ENCODE measurements around the gene HES4. TPM values are rescaled to one million over a fixed set of nuclear protein-coding genes. Genes with fewer than 3 reads are reported as not detected.
"Not testable (repeated sequence)": the region's sequence is repeated elsewhere in the genome, so short reads cannot be mapped to it uniquely, and the experiment has no call there.

HES4 gene
- total RNA-seq, 1 experiment from 2014 or later: 35.5 TPM

DNA sequence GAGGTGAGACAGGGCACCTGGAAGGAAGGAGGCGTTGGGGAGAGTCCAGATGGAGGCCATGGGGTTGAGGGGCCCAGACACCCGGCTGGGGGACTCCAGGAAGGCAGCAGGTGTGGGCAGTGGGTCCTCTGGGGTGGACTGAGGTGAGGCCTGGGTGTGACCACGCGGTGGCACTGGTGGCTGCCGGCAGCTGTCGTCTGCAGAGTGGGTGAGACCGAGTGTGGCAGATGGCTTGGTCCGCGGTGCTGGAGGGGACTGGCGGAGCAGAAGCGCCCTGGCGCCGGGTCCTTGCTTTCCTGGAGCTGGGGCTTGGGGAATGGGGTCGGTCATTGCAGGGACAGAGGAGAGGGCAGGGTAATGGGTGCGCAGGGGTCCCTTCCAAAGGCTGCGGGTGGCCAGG, 32.5 kb upstream of the HES4 start:
- CTCF ChIA-PET: no interaction called here

DNA sequence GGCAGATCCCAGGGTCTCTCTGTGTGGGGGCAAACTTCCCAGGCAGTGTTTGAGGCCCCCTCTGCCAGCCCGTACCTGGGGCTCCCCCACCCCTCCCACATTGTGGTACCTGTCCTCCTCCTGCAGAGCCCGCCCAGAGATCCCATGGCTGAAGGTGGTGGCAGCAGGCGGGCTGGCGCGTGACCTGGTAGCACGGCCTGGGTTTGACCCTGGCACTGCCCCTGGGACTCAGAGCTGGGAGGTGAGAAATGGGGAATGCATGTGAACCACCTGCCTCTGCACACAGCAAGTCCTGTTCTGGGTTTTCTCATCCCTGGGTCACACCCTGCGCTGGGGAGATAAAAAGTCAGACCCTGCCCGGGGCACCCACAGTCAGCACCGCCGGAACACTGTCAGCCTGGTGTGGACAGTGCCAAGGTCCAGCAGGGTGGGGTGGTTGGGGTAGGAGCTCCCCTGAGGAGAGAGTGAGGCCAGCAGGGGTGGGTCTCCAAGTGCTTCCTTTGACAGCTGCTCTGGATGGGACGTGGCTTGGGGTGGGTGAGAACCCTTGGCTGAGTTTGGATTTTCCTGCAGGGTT, 31.9 kb upstream of the HES4 start:
- TF ChIP-seq, protein P1, sequence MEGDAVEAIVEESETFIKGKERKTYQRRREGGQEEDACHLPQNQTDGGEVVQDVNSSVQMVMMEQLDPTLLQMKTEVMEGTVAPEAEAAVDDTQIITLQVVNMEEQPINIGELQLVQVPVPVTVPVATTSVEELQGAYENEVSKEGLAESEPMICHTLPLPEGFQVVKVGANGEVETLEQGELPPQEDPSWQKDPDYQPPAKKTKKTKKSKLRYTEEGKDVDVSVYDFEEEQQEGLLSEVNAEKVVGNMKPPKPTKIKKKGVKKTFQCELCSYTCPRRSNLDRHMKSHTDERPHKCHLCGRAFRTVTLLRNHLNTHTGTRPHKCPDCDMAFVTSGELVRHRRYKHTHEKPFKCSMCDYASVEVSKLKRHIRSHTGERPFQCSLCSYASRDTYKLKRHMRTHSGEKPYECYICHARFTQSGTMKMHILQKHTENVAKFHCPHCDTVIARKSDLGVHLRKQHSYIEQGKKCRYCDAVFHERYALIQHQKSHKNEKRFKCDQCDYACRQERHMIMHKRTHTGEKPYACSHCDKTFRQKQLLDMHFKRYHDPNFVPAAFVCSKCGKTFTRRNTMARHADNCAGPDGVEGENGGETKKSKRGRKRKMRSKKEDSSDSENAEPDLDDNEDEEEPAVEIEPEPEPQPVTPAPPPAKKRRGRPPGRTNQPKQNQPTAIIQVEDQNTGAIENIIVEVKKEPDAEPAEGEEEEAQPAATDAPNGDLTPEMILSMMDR (IDR thresholded peaks at IDR 0.05; ENCODE audit: unreplicated experiment): no peak
- BruUV-seq (replicated peaks): no TSS peak
- no peak overlapping the region for H3K4me3 Mint-ChIP-seq (ENCODE audit: low read depth, unreplicated experiment)
- H3K36me3 Mint-ChIP-seq (ENCODE audit: insufficient read depth, unreplicated experiment): peaks cover 30% of the 10 kb centered on the region
- intact Hi-C loops (cut with micrococcal nuclease; ENCODE audit: unreplicated experiment): no loop called here
- no peaks in the 10 kb centered on the region for H3K27me3 Mint-ChIP-seq (ENCODE audit: unreplicated experiment)
- no peaks in the 10 kb centered on the region for H3K9me3 Mint-ChIP-seq (ENCODE audit: low read depth, unreplicated experiment)
- DNase-seq: no peak
- no peaks in the 10 kb centered on the region for H3K4me1 Mint-ChIP-seq (ENCODE audit: low read depth, unreplicated experiment)
- CTCF ChIA-PET: no interaction called here
- peak overlapping the region; percentile 17 for H3K27ac Mint-ChIP-seq (ENCODE audit: unreplicated experiment)

More for the DNA sequence above, 32.5 kb upstream of the HES4 start:
- peak overlapping the region; percentile 17 for H3K27ac Mint-ChIP-seq (ENCODE audit: unreplicated experiment)
- H3K36me3 Mint-ChIP-seq (ENCODE audit: insufficient read depth, unreplicated experiment): peaks cover 31% of the 10 kb centered on the region
- H3K9me3 Mint-ChIP-seq (ENCODE audit: low read depth, unreplicated experiment): no peaks in the 10 kb centered on the region
- no peak for DNase-seq
- no TSS peak for BruUV-seq (replicated peaks)
- TF ChIP-seq, protein P1 (IDR thresholded peaks at IDR 0.05; ENCODE audit: unreplicated experiment): no peak
- H3K4me3 Mint-ChIP-seq (ENCODE audit: low read depth, unreplicated experiment): no peak overlapping the region
- H3K27me3 Mint-ChIP-seq (ENCODE audit: unreplicated experiment): no peaks in the 10 kb centered on the region
- intact Hi-C loops (cut with micrococcal nuclease; ENCODE audit: unreplicated experiment): no loop called here
- no peaks in the 10 kb centered on the region for H3K4me1 Mint-ChIP-seq (ENCODE audit: low read depth, unreplicated experiment)

DNA sequence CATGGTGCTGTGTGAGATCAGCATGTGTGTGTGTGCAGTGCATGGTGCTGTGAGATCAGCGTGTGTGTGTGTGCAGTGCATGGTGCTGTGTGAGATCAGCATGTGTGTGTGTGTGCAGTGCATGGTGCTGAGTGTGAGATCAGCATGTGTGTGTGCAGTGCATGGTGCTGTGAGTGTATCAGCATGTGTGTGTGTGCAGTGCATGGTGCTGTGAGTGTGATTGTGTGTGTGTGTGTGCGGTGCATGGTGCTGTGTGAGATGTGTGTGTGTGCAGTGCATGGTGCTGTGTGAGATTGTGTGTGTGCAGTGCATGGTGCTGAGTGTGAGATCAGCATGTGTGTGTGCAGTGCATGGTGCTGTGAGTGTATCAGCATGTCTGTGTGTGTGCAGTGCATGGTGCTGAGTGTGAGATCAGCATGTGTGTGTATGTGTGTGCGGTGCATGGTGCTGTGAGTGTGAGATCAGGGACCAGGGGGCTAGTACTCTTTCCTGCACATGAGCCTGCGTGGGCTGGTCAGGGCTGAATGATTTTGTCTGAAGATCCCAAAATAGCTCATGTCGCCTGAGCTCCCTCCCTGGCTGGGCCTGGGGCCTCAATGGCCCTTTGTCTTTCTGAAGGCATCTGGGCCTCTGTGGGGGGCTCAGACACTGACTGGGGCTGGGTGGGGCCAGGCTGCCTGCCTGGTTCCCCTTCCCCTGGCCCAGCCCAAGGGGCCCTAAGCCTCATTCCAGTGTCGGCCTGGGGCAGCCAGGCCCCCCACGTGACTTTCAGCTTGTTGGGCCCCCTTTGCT, 31.2 kb upstream of the HES4 start:
- H3K4me1 Mint-ChIP-seq (ENCODE audit: low read depth, unreplicated experiment); CTCF ChIA-PET; H3K27ac Mint-ChIP-seq (ENCODE audit: unreplicated experiment); H3K27me3 Mint-ChIP-seq (ENCODE audit: unreplicated experiment); H3K9me3 Mint-ChIP-seq (ENCODE audit: low read depth, unreplicated experiment); BruUV-seq (replicated peaks); H3K4me3 Mint-ChIP-seq (ENCODE audit: low read depth, unreplicated experiment); DNase-seq; intact Hi-C loops (cut with micrococcal nuclease; ENCODE audit: unreplicated experiment): not testable (repeated sequence)
- peaks cover 23% of the 10 kb centered on the region for H3K36me3 Mint-ChIP-seq (ENCODE audit: insufficient read depth, unreplicated experiment)

DNA sequence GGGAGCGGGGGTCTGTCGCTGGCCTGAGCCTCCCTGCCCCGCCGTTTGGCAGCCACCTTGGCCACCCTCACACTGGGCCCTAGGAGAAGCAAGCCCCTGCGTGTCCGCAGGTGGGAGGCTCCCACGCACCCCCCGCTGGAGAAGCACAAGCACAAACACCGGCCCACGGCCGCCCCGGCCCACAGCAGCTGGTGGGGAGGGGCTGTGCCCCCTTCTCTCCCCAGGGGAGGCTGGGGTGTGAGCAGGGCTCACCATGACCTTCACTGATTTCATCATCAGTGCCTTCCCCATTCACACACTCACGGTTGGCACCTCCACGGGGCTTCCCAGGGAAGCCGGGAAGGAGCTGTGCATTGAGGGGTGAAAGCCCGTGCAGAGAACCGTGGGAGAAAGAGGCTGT, 27.9 kb upstream of the HES4 start:
- no TSS peak for BruUV-seq (replicated peaks)
- H3K27me3 Mint-ChIP-seq (ENCODE audit: unreplicated experiment): no peaks in the 10 kb centered on the region

More for the DNA sequence above, 27.9 kb upstream of the HES4 start:
- DNase-seq: no peak
- Mint-ChIP-seq H3K4me3 (ENCODE audit: low read depth, unreplicated experiment) (no peak overlapping the region), H3K27ac (ENCODE audit: unreplicated experiment) (no peak overlapping the region), H3K4me1 (ENCODE audit: low read depth, unreplicated experiment) (peaks cover 8% of the 10 kb centered on the region), H3K36me3 (ENCODE audit: insufficient read depth, unreplicated experiment) (peaks cover 33% of the 10 kb centered on the region), H3K9me3 (ENCODE audit: low read depth, unreplicated experiment) (no peaks in the 10 kb centered on the region)
- CTCF ChIA-PET: no interaction called here
- intact Hi-C loops (cut with micrococcal nuclease; ENCODE audit: unreplicated experiment): no loop called here
- TF ChIP-seq, protein P1 (IDR thresholded peaks at IDR 0.05; ENCODE audit: unreplicated experiment): no peak
